ENCODE measurements around the gene AP3B2.

Gene AP3B2

GRCh38 chr15:82624008-82624407 lies 85.7 kb downstream of the AP3B2 start:
- DNase-seq (ENCODE audit: extremely low read depth, low read depth): no peak
- TF ChIP-seq, protein P1, sequence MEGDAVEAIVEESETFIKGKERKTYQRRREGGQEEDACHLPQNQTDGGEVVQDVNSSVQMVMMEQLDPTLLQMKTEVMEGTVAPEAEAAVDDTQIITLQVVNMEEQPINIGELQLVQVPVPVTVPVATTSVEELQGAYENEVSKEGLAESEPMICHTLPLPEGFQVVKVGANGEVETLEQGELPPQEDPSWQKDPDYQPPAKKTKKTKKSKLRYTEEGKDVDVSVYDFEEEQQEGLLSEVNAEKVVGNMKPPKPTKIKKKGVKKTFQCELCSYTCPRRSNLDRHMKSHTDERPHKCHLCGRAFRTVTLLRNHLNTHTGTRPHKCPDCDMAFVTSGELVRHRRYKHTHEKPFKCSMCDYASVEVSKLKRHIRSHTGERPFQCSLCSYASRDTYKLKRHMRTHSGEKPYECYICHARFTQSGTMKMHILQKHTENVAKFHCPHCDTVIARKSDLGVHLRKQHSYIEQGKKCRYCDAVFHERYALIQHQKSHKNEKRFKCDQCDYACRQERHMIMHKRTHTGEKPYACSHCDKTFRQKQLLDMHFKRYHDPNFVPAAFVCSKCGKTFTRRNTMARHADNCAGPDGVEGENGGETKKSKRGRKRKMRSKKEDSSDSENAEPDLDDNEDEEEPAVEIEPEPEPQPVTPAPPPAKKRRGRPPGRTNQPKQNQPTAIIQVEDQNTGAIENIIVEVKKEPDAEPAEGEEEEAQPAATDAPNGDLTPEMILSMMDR (IDR thresholded peaks at IDR 0.05; ENCODE audit: low read depth, low read length): no peak

DNA sequence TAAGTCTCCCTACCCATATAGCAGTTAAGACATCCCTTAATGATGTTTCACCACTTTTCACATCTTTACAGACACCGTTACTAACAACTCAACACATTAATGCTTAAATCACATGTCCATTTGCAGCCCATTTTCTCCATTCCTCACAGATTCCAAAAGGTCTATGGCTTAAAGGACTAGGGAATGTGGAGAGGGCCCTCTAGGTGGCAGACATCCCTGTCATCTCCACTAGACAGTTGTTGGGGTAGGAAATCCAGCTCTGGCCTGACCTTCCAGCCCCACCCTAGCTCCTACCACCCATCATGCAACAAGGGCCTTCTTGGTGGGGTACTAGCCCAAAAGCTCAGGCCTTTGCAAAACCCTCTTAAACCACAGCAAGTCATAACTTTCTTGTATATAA lies 87.7 kb downstream of the AP3B2 start:
- TF ChIP-seq, protein P1 (IDR thresholded peaks at IDR 0.05; ENCODE audit: low read depth, low read length): no peak
- DNase-seq (ENCODE audit: extremely low read depth, low read depth): no peak

GRCh38 chr15:82613747-82614146 lies 95.9 kb downstream of the AP3B2 start:
- TF ChIP-seq, protein P1 (IDR thresholded peaks at IDR 0.05; ENCODE audit: low read depth, low read length): no peak
- no peak for DNase-seq (ENCODE audit: extremely low read depth, low read depth)

- no peak for DNase-seq (ENCODE audit: extremely low read depth, low read depth)
- TF ChIP-seq, protein P1 (IDR thresholded peaks at IDR 0.05; ENCODE audit: low read depth, low read length): no peak
These were observed 98.3 kb downstream of the AP3B2 start for GRCh38 chr15:82611348-82611747.

Measured in AG09319 (cell line).